ENCODE measurements around the gene FOXL1.
A peak's percentile ranks its signal among the peaks of the same experiment; 100 is the strongest.
"Not testable (repeated sequence)": the region's sequence is repeated elsewhere in the genome, so short reads cannot be mapped to it uniquely, and the experiment has no call there.

FOXL1 gene

DNA sequence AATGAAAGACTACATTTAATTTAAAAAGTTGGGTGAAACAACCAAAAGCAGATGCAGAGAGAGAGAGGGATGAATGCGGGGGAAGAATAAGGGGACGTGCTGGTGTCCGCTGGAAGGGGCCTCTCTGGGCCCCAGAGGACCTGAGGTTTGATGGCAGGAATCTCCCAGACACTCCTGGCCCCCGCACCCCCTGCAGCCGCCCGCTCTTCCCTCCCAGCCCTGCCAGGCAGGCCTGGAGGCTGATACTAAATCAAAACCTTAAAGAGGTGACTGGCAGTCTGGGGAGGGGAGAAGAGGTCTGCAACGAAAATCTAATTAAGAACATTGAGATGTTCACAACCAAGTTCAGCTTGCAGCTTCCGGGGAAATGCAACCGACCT lies 2.4 kb downstream of the FOXL1 start:
- FAIRE-seq = no peak

DNA sequence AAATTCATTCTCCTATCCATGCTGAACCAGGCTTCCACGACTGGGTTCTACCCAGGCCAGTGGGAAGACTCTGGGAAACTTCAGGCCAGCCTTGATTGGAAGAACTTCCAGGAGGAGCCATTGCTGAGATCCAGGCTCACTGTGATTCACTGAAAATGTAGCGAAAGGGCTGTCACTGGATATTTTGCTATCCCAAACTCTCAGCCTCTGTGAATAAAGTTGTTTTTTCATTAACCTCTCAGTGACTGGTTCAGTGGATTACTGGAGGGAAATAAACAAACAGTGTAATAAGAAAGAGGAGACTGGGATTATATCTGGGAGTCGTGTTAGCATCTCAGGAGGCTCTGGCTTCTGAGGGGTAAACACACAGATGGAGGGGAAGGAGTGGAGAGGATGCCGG lies 3.1 kb downstream of the FOXL1 start:
- FAIRE-seq (no peak), DNase-seq (ENCODE audit: low spot score) (no peak)

More for the DNA sequence above, 2.4 kb downstream of the FOXL1 start:
- no peak for DNase-seq (ENCODE audit: low spot score)

DNA sequence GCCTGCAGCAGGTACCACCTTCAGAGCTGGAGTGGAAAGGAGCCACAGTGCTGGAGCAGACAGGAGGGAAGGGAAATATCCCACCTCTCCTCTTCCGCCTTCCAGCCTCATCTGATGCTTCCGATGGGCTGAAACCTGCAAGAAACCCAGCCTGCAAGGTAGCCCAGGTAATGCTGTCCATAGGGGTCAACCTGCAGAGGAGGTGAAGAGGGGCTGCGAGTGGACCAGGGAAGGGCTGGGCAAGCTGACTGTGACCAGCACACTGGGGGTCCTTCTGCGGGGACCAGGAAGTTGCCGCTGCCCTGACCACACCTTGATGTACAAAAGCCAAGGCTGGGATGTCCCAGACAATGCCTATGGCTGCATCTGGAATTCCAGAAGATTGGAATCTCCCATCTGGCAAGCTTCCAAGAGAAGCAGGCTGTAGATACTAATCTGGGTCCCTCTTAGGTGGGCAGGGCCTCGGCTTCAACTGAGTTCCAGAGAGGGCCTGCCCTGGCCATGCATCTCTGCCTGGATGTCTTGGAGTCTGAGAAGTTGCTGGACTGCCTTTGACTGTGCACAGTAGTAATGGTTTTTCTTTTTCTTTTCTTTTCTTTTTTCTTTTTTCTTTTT lies 5.8 kb downstream of the FOXL1 start:
- peak; percentile 35 for DNase-seq (ENCODE audit: low spot score)
- FAIRE-seq = no peak

DNA sequence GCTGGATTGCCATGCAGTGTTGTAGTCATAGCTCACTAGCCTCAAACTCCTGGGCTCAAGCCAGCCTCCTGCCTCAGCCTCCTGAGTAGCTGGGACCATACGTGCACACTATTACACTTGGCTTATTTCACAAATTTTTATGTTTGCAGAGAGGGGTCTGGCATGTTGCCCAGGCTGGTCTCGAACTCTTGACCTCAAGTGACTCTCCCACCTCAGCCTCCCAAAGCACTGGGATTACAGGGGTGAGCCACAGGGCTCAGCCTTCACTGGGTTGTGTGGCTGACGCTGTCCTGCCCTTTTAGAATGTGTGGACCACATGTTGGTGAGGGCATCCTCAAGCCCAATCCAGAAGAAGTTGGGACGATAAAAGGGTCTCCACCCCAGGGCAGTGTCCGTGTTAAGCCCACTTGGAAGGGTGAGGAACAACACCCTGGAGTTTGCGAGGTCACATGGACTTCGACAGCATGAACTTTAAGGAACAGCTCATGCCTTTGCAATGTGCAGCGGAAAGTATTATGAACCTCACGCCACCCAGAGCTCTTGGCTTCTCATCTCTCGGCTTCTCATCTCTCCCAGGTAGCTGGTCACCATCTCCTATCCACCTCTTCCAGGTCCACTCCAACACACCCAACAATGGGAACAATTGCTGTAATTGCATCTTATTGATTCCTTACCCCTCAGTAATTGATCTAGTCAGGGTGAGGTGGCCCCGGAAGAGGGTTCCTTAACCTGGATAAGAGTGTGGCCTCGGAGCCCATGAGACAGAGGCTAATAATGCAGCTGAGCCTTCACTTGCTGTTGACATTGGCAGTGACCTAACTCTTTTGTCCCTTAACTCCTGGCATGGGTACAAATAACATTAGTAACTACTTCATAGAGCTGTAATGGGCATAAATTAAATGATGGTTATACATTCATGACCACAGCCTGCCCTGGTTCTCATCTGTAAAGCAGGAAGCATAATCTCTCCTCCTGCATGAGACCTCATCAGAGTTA lies 6.7 kb downstream of the FOXL1 start:
- DNase-seq (ENCODE audit: low spot score) (peak; percentile 45), FAIRE-seq (no peak)

DNA sequence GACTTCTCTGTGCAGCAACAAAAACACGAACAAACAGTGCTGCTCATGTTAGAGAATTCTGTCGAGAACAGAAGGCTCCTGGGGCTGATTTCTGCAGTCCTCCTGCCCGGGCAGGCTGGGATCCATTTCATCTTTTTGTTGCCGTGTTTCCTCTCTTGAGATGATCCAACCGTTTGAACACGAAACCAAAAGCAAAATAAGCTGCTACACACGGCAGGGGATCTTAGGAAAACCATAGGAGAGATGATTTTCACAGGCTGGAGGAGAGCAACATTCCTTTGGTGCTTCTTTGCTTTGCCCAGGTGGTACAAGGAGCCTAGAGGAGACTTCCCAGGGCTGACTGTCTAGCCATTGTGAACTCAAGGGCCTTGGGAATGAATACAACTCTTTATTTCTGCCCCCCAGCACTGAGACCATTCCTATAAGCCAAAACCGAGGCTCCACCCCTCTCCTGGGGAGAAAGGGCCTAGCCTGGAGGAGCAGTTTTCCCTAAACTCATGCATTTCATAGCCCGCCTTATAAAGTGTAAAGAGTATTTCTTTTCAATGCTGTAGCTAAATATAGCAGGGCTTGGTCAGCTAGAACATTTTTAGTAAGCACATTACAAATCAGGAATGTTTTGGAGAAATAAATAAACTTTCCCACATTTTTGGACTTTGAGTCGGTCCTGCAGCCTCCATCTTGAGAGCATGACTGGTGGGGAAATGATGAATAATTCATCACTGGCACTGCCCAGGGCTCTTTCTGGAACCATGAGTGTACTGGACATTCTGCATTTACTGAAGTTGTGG lies 7.7 kb downstream of the FOXL1 start:
- FAIRE-seq (no peak), DNase-seq (ENCODE audit: low spot score) (no peak)

DNA sequence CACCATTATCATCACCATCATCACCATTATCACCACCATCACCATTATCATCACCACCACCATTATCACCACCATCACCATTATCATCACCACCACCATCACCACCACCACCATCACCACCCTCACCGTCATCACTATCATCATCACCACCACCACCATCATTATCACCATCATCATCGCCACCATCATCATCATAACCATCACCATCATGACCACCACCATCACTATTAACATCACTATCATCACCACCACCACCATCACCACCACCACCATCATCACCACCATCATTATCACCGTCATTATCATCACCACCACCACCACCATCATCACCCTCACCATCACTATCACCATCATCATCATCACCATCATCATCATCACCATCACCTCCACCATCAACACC lies 9.1 kb downstream of the FOXL1 start:
- FAIRE-seq (peak; percentile 100), DNase-seq (ENCODE audit: low spot score) (no peak)

DNA sequence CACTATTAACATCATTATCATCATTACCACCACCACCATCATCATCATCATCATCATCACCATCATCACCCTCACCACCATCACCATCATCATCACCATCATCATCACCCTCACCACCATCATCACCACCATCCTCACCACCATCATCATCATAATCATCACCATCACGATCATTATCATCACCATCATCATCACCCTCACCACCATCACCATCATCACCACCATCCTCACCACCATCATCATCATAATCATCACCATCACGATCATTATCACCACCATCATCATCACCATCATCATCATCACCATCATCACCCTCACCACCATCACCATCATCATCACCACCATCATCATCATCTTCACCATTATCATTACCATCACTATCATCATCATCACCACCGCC lies 9.6 kb downstream of the FOXL1 start:
- not testable (repeated sequence) for DNase-seq (ENCODE audit: low spot score); FAIRE-seq

DNA sequence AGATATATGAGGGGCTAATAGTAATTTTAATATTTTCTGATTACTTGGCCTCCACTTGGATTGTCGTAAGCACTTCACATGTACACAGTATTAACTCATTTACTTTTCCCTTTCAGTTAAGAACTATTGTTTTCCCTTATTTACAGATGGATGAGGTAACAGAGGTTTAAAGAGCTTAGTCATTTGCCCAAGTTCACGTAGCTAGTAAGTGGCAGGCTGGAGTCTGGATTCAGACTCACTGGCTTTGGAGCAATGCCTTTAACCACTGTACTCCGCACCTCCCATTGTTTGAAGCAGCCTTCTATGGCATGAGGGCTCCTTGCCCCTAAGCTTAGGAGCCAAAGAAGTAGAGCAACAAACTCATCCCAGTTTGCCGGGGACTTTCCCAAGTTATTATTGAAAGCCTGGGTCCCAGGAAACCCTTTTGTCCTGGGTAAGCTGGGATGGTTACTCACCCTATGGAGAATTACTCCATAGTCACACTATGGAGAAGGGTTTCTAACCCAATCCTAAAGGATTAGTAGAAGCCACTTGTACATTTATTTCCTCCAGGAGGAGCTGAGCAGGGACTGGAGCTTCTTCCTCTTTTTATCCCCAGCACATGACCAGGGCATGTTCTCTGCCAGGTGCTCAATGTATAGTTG lies 12.3 kb downstream of the FOXL1 start:
- DNase-seq (ENCODE audit: low spot score) (peak; percentile 62), FAIRE-seq (no peak)

DNA sequence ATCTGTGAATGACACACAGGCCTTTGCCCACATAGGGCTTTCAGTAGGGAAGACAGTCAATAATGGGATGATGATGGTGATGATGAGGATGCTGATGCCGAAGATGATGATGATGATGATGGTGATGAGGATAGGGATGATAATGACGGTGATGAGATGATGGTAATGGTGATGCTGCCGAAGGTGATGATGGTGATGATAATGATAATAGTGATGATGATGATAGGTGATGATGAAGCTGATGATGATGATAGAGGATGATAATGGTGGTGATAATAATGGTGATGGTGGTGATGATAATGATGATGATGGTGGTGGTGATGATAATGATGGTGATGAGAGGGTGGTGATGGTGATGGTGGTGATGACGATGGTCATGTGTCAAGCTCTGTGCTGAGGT lies 12.9 kb downstream of the FOXL1 start:
- DNase-seq (ENCODE audit: low spot score) (no peak), FAIRE-seq (peak; percentile 93)

DNA sequence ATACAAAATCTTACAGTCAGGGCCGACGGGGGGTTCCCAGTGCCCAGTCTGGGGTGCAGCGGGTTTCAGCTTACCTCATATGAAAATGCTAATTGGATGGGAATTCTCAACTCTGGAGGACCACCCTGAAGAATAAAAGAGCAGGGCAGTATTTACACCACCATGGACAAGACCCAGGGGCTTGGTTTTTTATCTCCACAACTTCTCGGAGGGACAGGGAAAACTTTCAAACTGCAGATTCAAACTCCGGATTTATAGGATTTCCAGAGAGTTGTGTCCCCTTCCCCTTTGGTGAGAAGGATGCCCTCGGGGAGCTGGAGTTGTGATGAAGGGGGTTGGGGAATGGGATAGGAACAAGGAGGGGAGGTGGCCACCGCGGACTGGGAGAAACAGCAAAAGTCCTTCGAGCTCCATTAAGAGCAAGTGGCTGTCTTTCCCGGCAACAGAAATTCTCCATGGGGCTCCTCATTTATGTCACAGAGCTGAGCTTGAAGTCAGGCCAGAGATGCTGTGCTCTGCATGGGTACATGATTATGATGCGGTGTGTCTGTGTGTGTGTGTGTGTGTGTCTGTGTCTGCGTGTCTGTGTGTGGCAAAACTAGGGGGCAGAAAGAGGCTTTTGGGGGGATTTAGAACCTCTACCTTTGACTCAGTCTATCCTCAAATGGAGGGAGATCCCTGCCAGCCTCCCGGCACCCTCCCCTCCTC lies 15.7 kb downstream of the FOXL1 start:
- DNase-seq (ENCODE audit: low spot score) = no peak
- FAIRE-seq = no peak

DNA sequence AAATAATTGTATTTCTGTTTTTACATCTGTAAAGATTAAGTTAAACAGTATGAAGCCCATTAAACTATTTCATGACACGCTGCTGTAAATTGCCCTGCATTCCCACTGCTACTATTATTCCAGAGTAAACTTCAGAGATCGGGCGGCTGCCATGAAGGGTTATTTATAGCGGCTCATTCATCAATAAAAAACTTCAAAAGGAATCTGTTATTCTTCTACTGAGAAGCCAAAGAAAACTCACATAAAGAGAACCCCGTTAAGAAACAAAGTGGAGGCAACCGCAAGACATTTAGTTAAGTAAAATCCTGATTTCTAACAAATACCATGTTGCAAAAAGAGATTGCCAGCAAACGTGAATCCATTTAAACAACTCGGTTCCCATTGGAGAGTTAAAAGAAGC lies 16.4 kb downstream of the FOXL1 start:
- FAIRE-seq = no peak
- no peak for DNase-seq (ENCODE audit: low spot score)

DNA sequence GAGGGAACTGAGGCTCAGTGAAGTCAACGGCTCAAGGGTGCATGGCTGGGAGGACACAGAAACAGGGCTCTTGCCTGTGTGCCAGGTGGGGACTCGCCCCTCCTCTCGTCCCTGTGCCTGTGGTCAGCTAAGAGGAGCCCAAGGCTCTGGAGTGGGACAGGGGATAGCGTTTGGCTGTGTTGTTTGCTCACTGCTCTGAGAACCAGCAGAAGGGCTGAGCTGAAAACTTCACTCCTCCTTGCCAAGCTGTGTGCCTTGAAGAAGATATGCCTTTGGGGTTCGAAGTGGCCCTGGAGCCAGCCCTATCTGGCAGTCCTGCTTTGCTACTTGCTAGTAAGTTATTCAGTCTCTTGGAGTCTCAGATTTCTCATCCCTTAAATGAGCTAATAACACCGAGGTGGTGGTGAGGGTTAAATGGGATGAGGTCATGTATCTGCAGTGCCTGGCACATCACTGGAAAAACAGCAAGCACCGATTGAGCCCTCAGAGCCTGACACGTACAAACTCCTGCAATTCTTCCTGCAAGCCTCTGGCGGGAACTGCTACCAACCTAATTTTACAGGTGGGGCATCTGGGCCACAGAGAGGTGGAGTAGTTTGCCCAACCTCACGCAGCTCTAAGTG lies 17.7 kb downstream of the FOXL1 start:
- FAIRE-seq = no peak

DNA sequence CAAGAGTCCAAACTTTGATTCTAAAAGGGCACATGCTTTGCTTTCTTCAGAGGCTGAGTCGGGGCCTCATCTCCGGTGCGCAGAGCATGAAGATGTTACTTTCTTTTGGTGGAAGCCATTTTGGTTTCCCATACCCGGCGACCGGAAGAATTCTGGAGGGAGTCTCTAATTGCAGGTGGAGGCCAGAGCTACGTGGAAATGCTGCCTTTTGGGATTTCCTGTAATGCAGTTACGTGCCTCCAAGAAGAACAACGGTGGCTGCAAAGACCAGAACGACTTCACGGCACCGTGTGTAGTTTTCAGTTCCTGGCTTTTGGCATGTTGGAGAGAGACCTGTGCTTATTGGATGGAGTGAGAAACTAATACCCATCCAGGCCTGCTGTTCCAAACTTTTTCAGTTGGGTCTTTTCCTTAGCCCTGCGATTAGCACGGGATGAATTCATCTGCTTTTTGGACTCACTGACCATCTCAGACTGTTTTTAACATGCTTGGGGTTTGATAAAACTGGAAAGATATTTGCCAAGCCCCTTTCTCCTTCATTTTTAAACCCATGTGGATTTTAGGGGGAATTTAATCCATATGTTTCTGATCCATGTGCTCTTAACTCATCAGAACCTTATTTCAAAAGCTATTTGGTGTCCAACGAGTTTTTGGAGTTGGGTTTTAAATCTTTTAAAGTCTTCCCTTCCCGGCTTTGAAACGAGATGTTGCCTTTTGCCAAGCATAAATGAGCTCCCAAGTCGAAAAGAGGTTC lies 19.0 kb downstream of the FOXL1 start:
- FAIRE-seq (no peak), DNase-seq (ENCODE audit: low spot score) (no peak)

More for the DNA sequence above, 17.7 kb downstream of the FOXL1 start:
- DNase-seq (ENCODE audit: low spot score) = no peak

DNA sequence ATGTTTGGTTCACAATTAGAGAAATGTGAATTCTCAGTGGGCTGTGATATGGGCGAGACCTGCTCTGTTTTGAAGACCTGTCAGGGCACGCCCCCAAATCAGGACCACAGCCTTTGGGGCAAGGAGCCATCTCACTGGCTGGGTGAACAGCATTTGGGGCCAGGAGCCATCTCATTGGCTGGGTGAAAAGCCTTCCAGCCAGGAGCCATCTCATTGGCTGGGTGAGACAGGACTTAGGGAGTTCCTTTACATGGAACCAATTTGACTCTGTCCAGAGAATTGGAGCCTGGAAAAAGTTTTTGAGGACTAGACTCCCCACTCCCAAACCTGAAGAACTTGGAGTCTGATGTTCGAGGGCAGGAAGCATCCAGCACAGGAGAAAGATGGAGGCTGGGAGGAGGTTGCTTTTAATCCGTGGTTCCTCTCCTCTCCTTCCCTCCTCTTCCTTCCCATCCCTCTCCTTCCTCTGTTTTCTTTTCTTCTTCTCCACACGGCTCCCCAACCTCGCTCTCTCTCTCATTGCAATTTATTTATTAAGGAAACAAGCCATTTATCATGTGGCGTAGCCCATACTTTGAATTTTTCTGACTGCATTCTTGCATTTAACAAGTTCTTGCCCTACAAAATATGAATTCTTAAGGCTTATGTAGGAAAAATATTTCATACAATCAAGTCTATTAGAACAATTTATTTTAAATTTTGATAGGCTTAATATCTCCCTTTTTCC lies 19.7 kb downstream of the FOXL1 start:
- DNase-seq (ENCODE audit: low spot score) = no peak
- no peak for FAIRE-seq

DNA sequence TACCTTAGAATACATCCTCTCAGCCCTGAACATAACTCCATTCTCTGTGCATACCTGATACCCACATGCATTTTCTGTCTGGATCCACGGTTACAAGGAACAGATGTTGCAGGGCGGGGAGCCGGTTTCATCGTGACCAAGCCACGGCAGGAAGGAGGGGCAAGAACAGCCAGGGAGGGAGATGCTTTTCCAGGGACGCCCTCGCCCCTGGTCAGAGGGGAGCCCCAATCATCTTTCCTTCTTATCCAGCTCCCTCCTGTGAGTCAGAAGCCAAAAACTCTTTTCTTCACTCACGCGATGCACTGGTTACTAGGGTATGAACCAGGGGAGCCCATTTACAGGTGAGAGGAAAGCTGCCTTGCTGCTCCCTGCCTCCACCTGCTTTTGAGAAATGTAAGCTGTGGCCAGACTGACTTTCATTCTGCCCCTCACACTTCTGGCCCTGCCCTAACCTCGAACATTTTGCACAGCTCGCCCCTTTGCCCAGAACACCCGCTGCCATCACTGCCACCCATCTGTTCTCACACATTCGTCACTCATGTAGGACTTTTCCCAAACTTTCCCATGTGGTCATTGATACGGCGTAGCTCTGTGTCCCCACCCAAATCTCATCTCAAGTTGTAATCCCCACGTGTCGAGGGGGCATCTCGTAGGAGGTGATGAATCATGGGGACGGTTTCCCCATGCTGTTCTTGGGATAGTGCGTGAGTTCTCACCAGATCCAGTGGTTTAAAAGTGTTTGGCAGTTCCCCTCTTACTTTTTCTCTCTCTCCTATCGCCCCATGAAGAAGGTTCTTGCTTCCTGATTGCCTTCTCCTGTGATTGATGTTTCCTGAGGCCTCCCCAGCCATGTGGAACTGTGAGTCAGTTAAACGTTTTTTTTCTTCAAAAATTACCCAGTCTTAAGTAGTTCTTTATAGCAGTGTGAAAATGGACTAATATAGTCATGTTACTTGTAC lies 20.5 kb downstream of the FOXL1 start:
- FAIRE-seq (no peak), DNase-seq (ENCODE audit: low spot score) (no peak)

DNA sequence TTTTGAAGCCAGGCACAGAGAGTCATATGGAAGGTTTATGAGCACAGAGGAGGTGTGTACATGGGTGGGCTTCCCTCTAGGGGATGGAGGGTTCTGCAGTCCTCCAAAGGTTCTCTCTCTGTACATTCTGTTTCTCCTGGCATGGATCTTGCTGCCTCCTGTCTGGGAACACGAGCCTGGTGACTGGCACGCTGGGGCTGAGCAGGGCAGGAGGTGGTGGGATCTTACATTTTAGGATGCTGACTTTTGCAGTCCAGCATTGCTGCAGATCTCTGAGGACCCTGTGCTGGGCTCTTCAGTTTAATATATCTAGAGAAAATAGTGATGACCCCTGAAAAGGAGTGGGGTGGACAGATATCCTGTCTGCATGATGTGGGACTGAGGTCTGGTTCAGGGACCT lies 23.0 kb downstream of the FOXL1 start:
- DNase-seq (ENCODE audit: low spot score) = no peak
- no peak for FAIRE-seq

DNA sequence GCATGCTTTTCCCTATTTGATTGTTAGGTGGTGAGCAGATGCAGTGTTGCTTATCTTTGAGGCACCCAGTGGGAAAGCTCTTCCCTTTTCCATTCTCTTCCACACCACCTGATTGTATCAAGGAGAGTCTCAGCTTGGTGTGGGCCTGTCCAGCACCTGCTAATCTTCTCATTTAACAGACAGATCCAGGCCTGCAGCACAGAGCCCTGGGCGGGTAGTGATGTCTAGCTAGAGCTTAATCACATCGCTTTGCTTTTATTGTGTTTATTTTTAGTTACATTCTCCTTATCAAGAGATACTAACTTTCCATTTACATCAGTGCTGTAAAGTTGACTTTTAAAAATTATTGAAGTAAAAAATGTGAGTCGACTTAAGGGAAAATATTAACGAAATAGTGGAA lies 24.2 kb downstream of the FOXL1 start:
- no peak for DNase-seq (ENCODE audit: low spot score)
- no peak for FAIRE-seq

Measured in urothelium cell line (cell line).